ENCODE measurements around the gene SETD5.

The SETD5 gene

GRCh38 chr3:9422712-9423424 lies 25.5 kb downstream of the SETD5 start:
- H3K4me1 Mint-ChIP-seq, result peaks cover 19% of the 10 kb centered on the region
- peak overlapping the region; percentile 95 for H3K27ac Mint-ChIP-seq
- H3K9me3 Mint-ChIP-seq, result no peaks in the 10 kb centered on the region
- peaks cover 41% of the 10 kb centered on the region for H3K36me3 Mint-ChIP-seq (ENCODE audit: low read depth)
- no peaks in the 10 kb centered on the region for H3K27me3 Mint-ChIP-seq (ENCODE audit: low read depth, poor library complexity)
- no peak for DNase-seq
- TF ChIP-seq CTCF (IDR thresholded peaks at IDR 0.05), result peak; percentile 46
- peak overlapping the region; percentile 41 for H3K4me3 Mint-ChIP-seq

- H3K36me3 Mint-ChIP-seq (ENCODE audit: low read depth), result peaks cover 68% of the 10 kb centered on the region
- H3K4me3 Mint-ChIP-seq, result no peak overlapping the region
- TF ChIP-seq CTCF (IDR thresholded peaks at IDR 0.05), result no peak
- H3K27me3 Mint-ChIP-seq (ENCODE audit: low read depth, poor library complexity), result no peaks in the 10 kb centered on the region
- H3K9me3 Mint-ChIP-seq, result no peaks in the 10 kb centered on the region
- no peak for DNase-seq
- H3K27ac Mint-ChIP-seq, result no peak overlapping the region
- H3K4me1 Mint-ChIP-seq, result no peaks in the 10 kb centered on the region
These were observed 31.0 kb downstream of the SETD5 start for GRCh38 chr3:9428411-9428810.

GRCh38 chr3:9430733-9431132 lies 33.3 kb downstream of the SETD5 start:
- TF ChIP-seq CTCF (IDR thresholded peaks at IDR 0.05), result no peak
- no peaks in the 10 kb centered on the region for H3K9me3 Mint-ChIP-seq
- H3K4me3 Mint-ChIP-seq, result no peak overlapping the region
- no peak for DNase-seq
- no peak overlapping the region for H3K27ac Mint-ChIP-seq
- no peaks in the 10 kb centered on the region for H3K27me3 Mint-ChIP-seq (ENCODE audit: low read depth, poor library complexity)
- H3K4me1 Mint-ChIP-seq, result no peaks in the 10 kb centered on the region
- peaks cover 83% of the 10 kb centered on the region for H3K36me3 Mint-ChIP-seq (ENCODE audit: low read depth)

DNA sequence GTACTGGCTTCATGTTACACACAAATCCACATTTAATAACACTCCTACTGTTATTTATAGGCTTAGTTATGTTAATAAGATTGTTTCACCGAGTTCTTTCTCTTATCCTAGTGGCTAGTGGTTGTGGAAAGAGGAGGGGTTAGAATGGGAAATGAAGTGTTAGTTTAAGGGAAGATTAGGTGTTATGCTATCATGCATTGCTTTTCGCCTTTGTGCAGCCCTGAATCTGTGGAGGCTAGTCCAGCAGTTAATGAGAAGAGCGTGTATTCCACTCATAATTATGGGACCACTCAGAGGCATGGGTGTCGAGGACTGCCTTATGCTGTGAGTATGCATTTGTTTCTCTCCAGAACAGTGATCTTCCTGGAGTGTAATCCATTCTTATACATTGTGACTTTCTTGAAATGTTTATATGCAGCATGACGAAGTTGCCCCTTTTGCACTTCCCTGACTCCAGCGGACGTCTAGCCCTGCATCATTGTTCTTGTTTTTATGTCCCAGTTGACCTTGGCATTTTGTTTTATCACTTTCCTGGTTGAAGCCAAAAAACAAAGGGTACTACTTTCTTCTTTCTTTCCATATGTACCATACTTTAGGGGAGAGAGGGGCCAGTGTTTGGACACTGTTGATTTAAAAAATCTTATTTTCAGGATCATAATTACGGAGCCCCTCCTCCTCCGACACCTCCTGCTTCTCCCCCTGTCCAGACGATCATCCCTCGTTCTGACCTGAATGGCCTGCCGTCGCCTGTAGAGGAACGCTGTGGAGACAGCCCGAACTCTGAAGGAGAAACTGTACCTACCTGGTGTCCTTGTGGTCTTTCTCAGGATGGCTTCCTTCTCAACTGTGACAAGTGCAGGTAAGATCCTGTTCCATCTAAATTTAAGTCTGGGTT lies 36.5 kb downstream of the SETD5 start:
- Mint-ChIP-seq H3K4me3 (no peak overlapping the region), H3K4me1 (no peaks in the 10 kb centered on the region), H3K27ac (peak overlapping the region; percentile 62), H3K36me3 (ENCODE audit: low read depth) (peaks cover 75% of the 10 kb centered on the region), H3K9me3 (no peaks in the 10 kb centered on the region), H3K27me3 (ENCODE audit: low read depth, poor library complexity) (no peaks in the 10 kb centered on the region)
- DNase-seq, result no peak
- TF ChIP-seq CTCF (IDR thresholded peaks at IDR 0.05), result no peak

GRCh38 chr3:9435316-9435715 lies 37.9 kb downstream of the SETD5 start:
- DNase-seq, result no peak
- no peaks in the 10 kb centered on the region for H3K27me3 Mint-ChIP-seq (ENCODE audit: low read depth, poor library complexity)
- H3K27ac Mint-ChIP-seq, result no peak overlapping the region
- peaks cover 72% of the 10 kb centered on the region for H3K36me3 Mint-ChIP-seq (ENCODE audit: low read depth)
- no peak for TF ChIP-seq CTCF (IDR thresholded peaks at IDR 0.05)
- no peaks in the 10 kb centered on the region for H3K4me1 Mint-ChIP-seq
- no peaks in the 10 kb centered on the region for H3K9me3 Mint-ChIP-seq
- no peak overlapping the region for H3K4me3 Mint-ChIP-seq

Measured in nephron progenitor cell (in vitro differentiated cells).